Measurements from ENCODE around the gene PRPH. TPM values are rescaled to one million over a fixed set of nuclear protein-coding genes. Genes with fewer than 3 reads are reported as not detected.

The PRPH gene
- total and polyA plus RNA-seq, 2 of the 4 experiments (the other 2 are of a cell fraction), result not detected

- no peak for DNase-seq
- Histone ChIP-seq H3K36me3 (ENCODE audit: control insufficient read depth, insufficient read depth, low read length) (no peaks in the 10 kb centered on the region), H3K14ac (replicated peaks; ENCODE audit: low read depth, low read length) (no peak overlapping the region), H4K91ac (ENCODE audit: insufficient read depth, low read depth, low read length) (no peak overlapping the region), H2BK20ac (ENCODE audit: low read depth, low read length) (no peak overlapping the region), H3K4me3 (ENCODE audit: insufficient read depth, low read depth, low read length) (no peak overlapping the region), H4K8ac (ENCODE audit: low read depth in 2 of 2, low read length in 2 of 2) (no peak overlapping the region), H2AK9ac (replicated peaks; ENCODE audit: low read depth, low read length, poor library complexity) (no peak overlapping the region), H3K79me1 (ENCODE audit: low read depth in 1 of 2, low read length in 2 of 2) (no peaks in the 10 kb centered on the region), H3K27me3 (ENCODE audit: control insufficient read depth, insufficient read depth, low read length) (peaks cover 29% of the 10 kb centered on the region), H4K5ac (ENCODE audit: low read depth, low read length) (no peak overlapping the region), H3K23ac (ENCODE audit: low read depth, low read length) (no peak overlapping the region), H3K27ac (ENCODE audit: insufficient read depth, low read length) (no peak overlapping the region), H3K4ac (ENCODE audit: low read depth, low read length) (no peak overlapping the region), H2BK15ac (ENCODE audit: low read depth, low read length) (no peak overlapping the region), H3K56ac (ENCODE audit: extremely low read depth, insufficient read depth, low read length) (no peak overlapping the region), H2BK5ac (ENCODE audit: low read depth, low read length, poor library complexity, severe bottlenecking) (no peak overlapping the region), H2BK120ac (ENCODE audit: low read depth, low read length) (no peak overlapping the region), H3K4me1 (ENCODE audit: control insufficient read depth, insufficient read depth, low read length) (no peaks in the 10 kb centered on the region), H3K9me1 (ENCODE audit: insufficient read depth, low read length) (0 out of 2 replicates have a peak, but pooled peaks cover 4% of the 10 kb centered on the region), H3K9me3 (ENCODE audit: control insufficient read depth, insufficient read depth, low read length) (no peaks in the 10 kb centered on the region; the same call in 1 of the 2 replicates), H2AFZ (replicated peaks; ENCODE audit: low read length, poor library complexity) (no peak overlapping the region), H3K4me2 (ENCODE audit: low read depth, low read length) (no peak overlapping the region), H4K20me1 (ENCODE audit: insufficient read depth, low read length) (no peaks in the 10 kb centered on the region), H3K9ac (ENCODE audit: low read depth, low read length) (no peak overlapping the region), H2AK5ac (ENCODE audit: low read depth, low read length) (no peak overlapping the region), H3K18ac (ENCODE audit: low read depth, low read length) (no peak overlapping the region)
- no peak for ATAC-seq (ENCODE audit: low read depth)
- TF ChIP-seq FOS (IDR thresholded peaks at IDR 0.05; ENCODE audit: low read depth, low read length) (no peak), CHD1 (IDR thresholded peaks at IDR 0.05; ENCODE audit: low read depth, low read length) (no peak), MAFK (IDR thresholded peaks at IDR 0.05; ENCODE audit: low read depth, low read length) (no peak), CTCF (conservative IDR thresholded peaks at IDR 0.05; ENCODE audit: low read depth, low read length) (no peak), MAZ (IDR thresholded peaks at IDR 0.05; ENCODE audit: borderline replicate concordance, low read depth, low read length) (no peak), USF2 (IDR thresholded peaks at IDR 0.05; ENCODE audit: low read depth, low read length) (no peak), MXI1 (IDR thresholded peaks at IDR 0.05; ENCODE audit: borderline replicate concordance, low read depth, low read length) (no peak), BHLHE40 (IDR thresholded peaks at IDR 0.05; ENCODE audit: low read depth, low read length) (no peak), RAD21 (IDR thresholded peaks at IDR 0.05; ENCODE audit: low read length) (no peak), CEBPB (IDR thresholded peaks at IDR 0.05; ENCODE audit: low read depth, low read length) (no peak), SMC3 (IDR thresholded peaks at IDR 0.05; ENCODE audit: low read depth, low read length) (no peak), RFX5 (IDR thresholded peaks at IDR 0.05; ENCODE audit: low read depth, low read length) (no peak), POLR2A (IDR thresholded peaks at IDR 0.05; ENCODE audit: low read depth, low read length) (no peak)
- WGBS, 2 experiments (ENCODE audit: extremely low coverage in 2 of 2, insufficient read length in 1 of 2), result no CpG with 5 or more reads among the region's 6 CpGs
- in situ Hi-C loops (cut with MboI; ENCODE audit: low sequenced_read_pairs), result no loop called here
- BruUV-seq (replicated peaks), result no TSS peak
- POLR2A ChIA-PET (ENCODE audit: unreplicated experiment), result no interaction called here
- intact Hi-C loops (cut with micrococcal nuclease), result no loop called here
- dilution Hi-C loops (cut with HindIII; ENCODE audit: low sequenced_read_pairs, unreplicated experiment), result no loop called here
- CTCF ChIA-PET, result no interaction called here
Observed at GRCh38 chr12:49305762-49306510, 11.0 kb downstream of the PRPH start.
